ENCODE results near the gene SETSIP.

DNA sequence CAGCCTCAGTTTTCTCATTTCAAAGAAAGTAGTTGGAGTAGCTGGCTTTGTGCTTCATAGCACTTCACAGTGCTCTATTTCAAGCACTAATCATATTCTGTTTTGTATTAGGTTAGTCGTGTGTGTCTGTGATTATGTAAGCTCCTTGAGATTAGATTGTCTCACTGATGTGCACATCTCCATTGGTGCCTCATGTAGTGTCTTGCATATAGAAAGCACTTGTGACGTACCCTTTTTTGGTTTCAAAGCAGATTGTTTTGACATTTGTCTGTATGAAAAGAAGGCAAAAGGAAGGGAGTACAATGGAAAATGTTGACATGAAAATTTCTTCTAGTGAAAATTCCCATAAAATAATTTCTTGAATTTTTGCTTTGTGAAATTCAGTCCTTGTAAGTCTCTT lies 18.9 kb upstream of the SETSIP start:
- TF ChIP-seq, protein P1, sequence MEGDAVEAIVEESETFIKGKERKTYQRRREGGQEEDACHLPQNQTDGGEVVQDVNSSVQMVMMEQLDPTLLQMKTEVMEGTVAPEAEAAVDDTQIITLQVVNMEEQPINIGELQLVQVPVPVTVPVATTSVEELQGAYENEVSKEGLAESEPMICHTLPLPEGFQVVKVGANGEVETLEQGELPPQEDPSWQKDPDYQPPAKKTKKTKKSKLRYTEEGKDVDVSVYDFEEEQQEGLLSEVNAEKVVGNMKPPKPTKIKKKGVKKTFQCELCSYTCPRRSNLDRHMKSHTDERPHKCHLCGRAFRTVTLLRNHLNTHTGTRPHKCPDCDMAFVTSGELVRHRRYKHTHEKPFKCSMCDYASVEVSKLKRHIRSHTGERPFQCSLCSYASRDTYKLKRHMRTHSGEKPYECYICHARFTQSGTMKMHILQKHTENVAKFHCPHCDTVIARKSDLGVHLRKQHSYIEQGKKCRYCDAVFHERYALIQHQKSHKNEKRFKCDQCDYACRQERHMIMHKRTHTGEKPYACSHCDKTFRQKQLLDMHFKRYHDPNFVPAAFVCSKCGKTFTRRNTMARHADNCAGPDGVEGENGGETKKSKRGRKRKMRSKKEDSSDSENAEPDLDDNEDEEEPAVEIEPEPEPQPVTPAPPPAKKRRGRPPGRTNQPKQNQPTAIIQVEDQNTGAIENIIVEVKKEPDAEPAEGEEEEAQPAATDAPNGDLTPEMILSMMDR (conservative IDR thresholded peaks at IDR 0.05; ENCODE audit: low read length) = no peak
- TF ChIP-seq EZH2phosphoT487 (IDR thresholded peaks at IDR 0.05; ENCODE audit: borderline replicate concordance, low read depth, low read length) = no peak
